Measurements from ENCODE around the gene PIKFYVE.

DNA sequence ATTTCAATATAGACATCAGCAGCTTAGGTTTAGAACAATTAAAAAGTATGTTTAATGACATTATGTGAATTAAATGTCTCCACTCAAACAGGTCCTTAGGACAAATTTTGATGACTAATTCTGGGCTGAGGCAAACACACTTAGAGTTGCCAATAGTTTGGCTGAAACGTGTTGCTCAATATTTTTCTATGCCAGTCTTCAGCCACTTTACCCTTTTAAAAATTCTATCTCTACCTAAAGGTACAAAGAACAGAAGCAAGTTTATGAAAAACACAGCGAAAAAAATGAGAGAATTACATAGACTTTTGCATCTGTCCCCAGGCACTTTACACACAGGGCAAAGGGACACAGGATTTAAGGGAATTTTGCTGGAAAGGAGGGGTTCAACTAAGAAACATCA is 15.7 kb upstream of the PIKFYVE start:
- TF ChIP-seq, protein P1, sequence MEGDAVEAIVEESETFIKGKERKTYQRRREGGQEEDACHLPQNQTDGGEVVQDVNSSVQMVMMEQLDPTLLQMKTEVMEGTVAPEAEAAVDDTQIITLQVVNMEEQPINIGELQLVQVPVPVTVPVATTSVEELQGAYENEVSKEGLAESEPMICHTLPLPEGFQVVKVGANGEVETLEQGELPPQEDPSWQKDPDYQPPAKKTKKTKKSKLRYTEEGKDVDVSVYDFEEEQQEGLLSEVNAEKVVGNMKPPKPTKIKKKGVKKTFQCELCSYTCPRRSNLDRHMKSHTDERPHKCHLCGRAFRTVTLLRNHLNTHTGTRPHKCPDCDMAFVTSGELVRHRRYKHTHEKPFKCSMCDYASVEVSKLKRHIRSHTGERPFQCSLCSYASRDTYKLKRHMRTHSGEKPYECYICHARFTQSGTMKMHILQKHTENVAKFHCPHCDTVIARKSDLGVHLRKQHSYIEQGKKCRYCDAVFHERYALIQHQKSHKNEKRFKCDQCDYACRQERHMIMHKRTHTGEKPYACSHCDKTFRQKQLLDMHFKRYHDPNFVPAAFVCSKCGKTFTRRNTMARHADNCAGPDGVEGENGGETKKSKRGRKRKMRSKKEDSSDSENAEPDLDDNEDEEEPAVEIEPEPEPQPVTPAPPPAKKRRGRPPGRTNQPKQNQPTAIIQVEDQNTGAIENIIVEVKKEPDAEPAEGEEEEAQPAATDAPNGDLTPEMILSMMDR (IDR thresholded peaks at IDR 0.05) = no peak
- TF ChIP-seq POLR2AphosphoS5 (IDR thresholded peaks at IDR 0.05) = no peak

Measured in esophagus muscularis mucosa (tissue), 3 donors.